ENCODE measurements around the gene TFPI2.

DNA sequence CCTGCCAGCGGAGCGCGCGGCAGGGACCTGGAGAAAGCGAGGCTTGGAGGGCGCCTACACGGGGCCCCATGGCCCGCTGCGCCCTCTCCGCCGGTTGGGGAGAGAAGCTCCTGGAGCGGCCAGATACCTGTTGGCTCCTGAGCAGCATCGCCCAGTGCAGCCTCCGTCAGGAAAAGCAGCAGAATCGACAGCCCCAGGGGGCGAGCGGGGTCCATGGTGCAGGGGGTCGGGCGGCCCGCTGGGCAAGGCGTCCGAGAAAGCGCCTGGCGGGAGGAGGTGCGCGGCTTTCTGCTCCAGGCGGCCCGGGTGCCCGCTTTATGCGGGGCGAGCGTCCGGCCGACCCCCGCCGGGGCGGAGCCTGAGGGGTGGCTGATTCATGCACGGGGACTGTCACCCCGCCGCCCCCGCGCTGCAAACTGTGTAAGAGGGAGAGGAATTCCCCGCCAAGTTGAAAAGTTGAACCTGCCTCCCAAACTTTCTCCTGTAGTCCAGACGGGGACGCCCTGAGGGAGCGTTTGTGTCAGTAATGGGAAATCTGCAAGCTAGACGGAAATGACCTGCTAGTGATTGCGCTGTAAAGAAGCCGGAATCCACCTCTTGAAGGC lies at the start of gene TFPI2:
- no peak for TF ChIP-seq POLR2A (IDR thresholded peaks at IDR 0.05; ENCODE audit: low read depth, low read length)
- TF ChIP-seq POLR2AphosphoS5 (IDR thresholded peaks at IDR 0.05; ENCODE audit: low read depth, low read length), result no peak
- no peak for TF ChIP-seq SPI1 (IDR thresholded peaks at IDR 0.05; ENCODE audit: low read depth, low read length)
- no peak for TF ChIP-seq PAX5 (IDR thresholded peaks at IDR 0.05; ENCODE audit: insufficient read depth, low read length, severe bottlenecking)

All from GM12891 (cell line).